K562 (cell line): ENCODE data around the gene ZG16B. TPM values are rescaled to one million over a fixed set of nuclear protein-coding genes. Genes with fewer than 3 reads are reported as not detected.

Source experiments
- ATAC-seq: fragments of 200-7000 bp; cut with Tn5 transposase; 3 replicates; pipeline ENCODE4 v1.9.1; 2020; ENCODE audit warnings: moderate library complexity
- BruUV-seq: library from RNA; stranded (reverse); fragments of 400-500 nt; replicated peaks from 2 replicates; lab custom pipeline; 2021; lab: Mats Ljungman, UMichigan
- CTCF ChIA-PET: fragments of 300-600 bp; formaldehyde crosslinking; extraction: SDS; loops from one replicate; lab custom pipeline; 2021; ENCODE audit warnings: low intra/inter-chr PET ratio; lab: Yijun Ruan, JAX
- POLR2A ChIA-PET: fragments of 300-600, 350-650 bp; sonication (Branson Sonifier 250); formaldehyde crosslinking; extraction: SDS; loops from one replicate; lab custom pipeline; 2021; ENCODE audit warnings: antibody characterized with exemption, inconsistent platforms; lab: Yijun Ruan, JAX
- DNase-seq, 4 experiments: peaks; one replicate each; pipeline versions ENCODE4 v3.0.0 to v3.0.0-alpha.2; 2011 to 2018; ENCODE audit warnings: low spot score in 3 of 4, mixed read lengths in 3 of 4; ENCODE audit errors: extremely low read depth in 1 of 4
- FAIRE-seq: peaks from 2 replicates; lab custom pipeline; 2011; peaks lifted over from hg19 to GRCh38; lab: Jason Lieb, UNC
- H2AFZ ChIP-seq: 2 replicates; pipeline ENCODE4 v1.6.0; 2011; ENCODE audit warnings: low read depth, low read length, control low read depth, inconsistent platforms
- H3K27ac ChIP-seq: fragments of 200-600 bp; 3 replicates; pipeline ENCODE4 v1.8.0; 2011; ENCODE audit warnings: low read depth, mild to moderate bottlenecking, control low read depth, inconsistent platforms, low read length, moderate library complexity, mixed read lengths; ENCODE audit errors: extremely low read depth
- H3K27me3 ChIP-seq, 2 experiments: fragments of 300-600 bp in 1 of 2; 2 replicates in 1 of 2; 3 replicates in 1 of 2; pipeline versions ENCODE4 v1.6.0 to v1.8.0; 2011; ENCODE audit warnings: inconsistent platforms in 2 of 2, low read length in 2 of 2, mild to moderate bottlenecking in 1 of 2, mixed read lengths in 1 of 2, moderate library complexity in 1 of 2; ENCODE audit not compliant: control insufficient read depth in 2 of 2, insufficient read depth in 2 of 2
- H3K36me3 ChIP-seq: fragments of 300-600 bp; 3 replicates; pipeline ENCODE4 v1.8.0; 2011; ENCODE audit warnings: mild to moderate bottlenecking, low read length, inconsistent platforms; ENCODE audit not compliant: control insufficient read depth, insufficient read depth
- H3K4me1 ChIP-seq, 2 experiments: fragments of 200-600 bp in 1 of 2; replicated peaks in 1 of 2; 2 replicates in 1 of 2; 3 replicates in 1 of 2; pipeline versions ENCODE4 v1.5.1 to v1.8.0; 2011; ENCODE audit warnings: inconsistent platforms in 2 of 2, low read length in 2 of 2, mild to moderate bottlenecking in 1 of 2, mixed read lengths in 1 of 2, moderate library complexity in 1 of 2; ENCODE audit not compliant: control insufficient read depth in 2 of 2, insufficient read depth in 2 of 2
- H3K4me2 ChIP-seq: 2 replicates; pipeline ENCODE4 v1.6.1; 2011; ENCODE audit warnings: low read length, control low read depth, inconsistent platforms, mixed read lengths; ENCODE audit not compliant: insufficient read depth
- H3K4me3 ChIP-seq: fragments of 200-600 bp; sonication (generic), shearing (Covaris generic); 2 replicates; pipeline ENCODE4 v1.5.1; 2016; ENCODE audit warnings: control low read depth, inconsistent platforms
- H3K79me2 ChIP-seq: fragments of 200-600 bp; 3 replicates; pipeline ENCODE4 v1.8.0; 2011; ENCODE audit warnings: low read length, inconsistent platforms; ENCODE audit not compliant: control insufficient read depth, insufficient read depth
- H3K9ac ChIP-seq, 2 experiments: 2 replicates each; pipeline versions ENCODE4 v1.6.0 to v1.6.1; 2011; ENCODE audit warnings: low read depth in 2 of 2, low read length in 2 of 2, control low read depth in 1 of 2, inconsistent platforms in 1 of 2, mild to moderate bottlenecking in 1 of 2, mixed read lengths in 1 of 2; ENCODE audit not compliant: insufficient read depth in 1 of 2
- H3K9me1 ChIP-seq: one replicate; pipeline ENCODE4 v1.6.0; 2011; ENCODE audit warnings: inconsistent platforms, mild to moderate bottlenecking, low read length, moderate library complexity; ENCODE audit not compliant: control insufficient read depth, insufficient read depth
- H3K9me3 ChIP-seq: replicated peaks from 2 replicates; pipeline ENCODE4 v1.5.1; 2011; ENCODE audit warnings: low read depth, low read length, inconsistent platforms; ENCODE audit not compliant: control insufficient read depth, insufficient read depth
- H4K20me1 ChIP-seq: replicated peaks from 2 replicates; pipeline ENCODE4 v1.6.1; 2011; ENCODE audit warnings: low read length, inconsistent platforms, mixed read lengths; ENCODE audit not compliant: control insufficient read depth, insufficient read depth
- HOMEZ ChIP-seq: fragments of 250-450 bp; sonication (Bioruptor Pico); IDR thresholded peaks from 2 replicates; pipeline ENCODE4 v1.4.0; 2020; ENCODE audit warnings: mild to moderate bottlenecking, moderate library complexity
- KLF1 ChIP-seq: fragments of 450-650 bp; IDR thresholded peaks from 2 replicates; pipeline ENCODE4 v1.6.1; 2016; ENCODE audit warnings: missing genetic modification characterization, missing compliant biosample characterization
- KLF16 ChIP-seq: IDR thresholded peaks from 2 replicates; pipeline ENCODE4 v1.6.1; 2016; ENCODE audit warnings: antibody characterized with exemption
- MXD1 ChIP-seq: fragments of 250-450 bp; sonication (Bioruptor Pico); IDR thresholded peaks from 2 replicates; pipeline ENCODE4 v1.8.0; 2021; ENCODE audit warnings: borderline replicate concordance, mild to moderate bottlenecking, moderate library complexity; ENCODE audit not compliant: poor library complexity, severe bottlenecking
- PHTF2 ChIP-seq: fragments of 250-450 bp; sonication (Bioruptor Pico); IDR thresholded peaks from 2 replicates; pipeline ENCODE4 v1.5.0; 2021; ENCODE audit warnings: mild to moderate bottlenecking
- TAF1 ChIP-seq: IDR thresholded peaks from 2 replicates; pipeline ENCODE4 v1.6.1; 2011; ENCODE audit warnings: mild to moderate bottlenecking, low read length, moderate library complexity; ENCODE audit not compliant: insufficient read depth, control insufficient read depth, severe bottlenecking; ENCODE audit errors: extremely low read depth
- TAF9B ChIP-seq: fragments of 450-650 bp; IDR thresholded peaks from 2 replicates; pipeline ENCODE4 v1.6.1; 2018; ENCODE audit warnings: mild to moderate bottlenecking; ENCODE audit not compliant: partially characterized antibody
- ZNF407 ChIP-seq: fragments of 450-650 bp; IDR thresholded peaks from 2 replicates; pipeline ENCODE4 v1.6.1; 2016; ENCODE audit warnings: low read depth
- ZNF431 ChIP-seq: sonication (generic); formaldehyde crosslinking; IDR thresholded peaks from 2 replicates; pipeline ENCODE4 v1.8.0; 2022; ENCODE audit warnings: mild to moderate bottlenecking, missing genetic modification reagents
- ZNF511 ChIP-seq: sonication (generic); formaldehyde crosslinking; IDR thresholded peaks from 2 replicates; pipeline ENCODE4 v1.8.0; 2022; ENCODE audit warnings: mild to moderate bottlenecking, missing genetic modification reagents
- WGBS: fragments of 100-300 bp; shearing (Covaris generic); methylation state at CpG from one replicate; pipeline ENCODE4 v1.1.6; 2016; ENCODE audit warnings: low coverage, mixed read lengths; ENCODE audit not compliant: insufficient coverage; ENCODE audit errors: missing lambda C conversion rate; 5-methylcytosine and 5-hydroxymethylcytosine counted together
- in situ Hi-C: fragments of 300-500 bp; cut with MboI; formaldehyde crosslinking; loops from 4 replicates; pipeline ENCODE4 v1.15.0; 2018; ENCODE audit warnings: inconsistent platforms, mixed read lengths
- intact Hi-C: fragments of 100-400 bp; cut with micrococcal nuclease; formaldehyde crosslinking; loops from 2 replicates; pipeline ENCODE4 v1.14.2; 2022
- polyA plus RNA-seq, 8 experiments: library from polyadenylated mRNA; depleted of rRNA in 4 of 8; stranded (reverse) in 5 of 8; unstranded in 3 of 8; fragments of >200 nt; fragmentation: Nextera tagmentation in 2 of 8; fragmentation: Illumina TruSeq in 1 of 8; extraction: Ambion mirVana in 2 of 8; extraction: Trizol in 1 of 8; gene quantifications; 2 replicates each; pipeline versions ENCODE4 v1.2.1 to v1.2.3, GENCODE V29; 2011 to 2014; ENCODE audit warnings: inconsistent platforms in 1 of 8, missing spikeins in 1 of 8
- total RNA-seq, 7 experiments: library from RNA; depleted of rRNA in 6 of 7; stranded (reverse); fragments of >200 nt in 6 of 7; fragmentation: Illumina TruSeq in 2 of 7; extraction: Trizol in 2 of 7; gene quantifications; 2 replicates each; pipeline versions ENCODE4 v1.2.1 to v1.2.3, GENCODE V29; 2011 to 2021; ENCODE audit warnings: low replicate concordance in 1 of 7

Gene ZG16B
- total and polyA plus RNA-seq, 9 of the 15 experiments (the other 6 are each of a cell fraction or from before 2014, with no cell fraction given) = 0.25 to 0.43 (median 0.34) TPM; not detected in 5

GRCh38 chr16:2790631-2791030, 39.5 kb upstream of the ZG16B start (continued):
- TF ChIP-seq TAF1 (no peak), TAF9B (no peak)

- H3K36me3 ChIP-seq = no peaks in the 10 kb centered on the region
- H3K4me2 ChIP-seq = no peak overlapping the region
- ATAC-seq (no peak), FAIRE-seq (no peak), DNase-seq (no peak)
- no peak overlapping the region for H3K27ac ChIP-seq
- no peaks in the 10 kb centered on the region for H3K9me3 ChIP-seq
- POLR2A ChIA-PET = interaction anchor here (0.6 to 2.8 kb wide), 4 partner anchors 8 to 48 kb away, joined by 3 to 10 read pairs (median 3); partner anchors contain the start of gene PRSS21
- no TSS peak for BruUV-seq
- no peaks in the 10 kb centered on the region for H3K9me1 ChIP-seq
- peaks cover 10% of the 10 kb centered on the region; the same call in 1 of the 2 replicates for H4K20me1 ChIP-seq
- peaks cover 6 to 12% of the 10 kb centered on the region in 2 experiments for H3K4me1 ChIP-seq
- no peak overlapping the region; a peak in 1 of 4 replicates for H3K9ac ChIP-seq
- 12% methylated on average over 8 of the region's 8 CpGs for WGBS
- H3K79me2 ChIP-seq = no peaks in the 10 kb centered on the region
- in situ Hi-C loops (no loop called here), intact Hi-C loops (no loop called here)
- H2AFZ ChIP-seq = no peak overlapping the region
- CTCF ChIA-PET = no interaction called here
- H3K4me3 ChIP-seq = no peak overlapping the region
- H3K27me3 ChIP-seq = peaks cover 22 to 44% of the 10 kb centered on the region in 2 experiments; a peak in 4 of 5 replicates
- TF ChIP-seq ZNF431 = no peak
- no peak for TF ChIP-seq PHTF2 (CRISPR knock-in tag)
- no peak for TF ChIP-seq HOMEZ (CRISPR knock-in tag)
- TF ChIP-seq MXD1 (CRISPR knock-in tag) = no peak
- no peak for TF ChIP-seq KLF16
- TF ChIP-seq ZNF511 (CRISPR knock-in tag) = no peak
- TF ChIP-seq ZNF407 = no peak
- TF ChIP-seq KLF1 (tag) = no peak
These were observed 38.9 kb upstream of the ZG16B start for GRCh38 chr16:2791174-2791573.
